Neuron (in vitro differentiated cells): ENCODE results near the gene CD247.

Experiments used
- H2AFZ ChIP-seq: one replicate; pipeline ENCODE4 v1.6.1; 2013; ENCODE audit warnings: low read depth, mild to moderate bottlenecking, inconsistent platforms, low read length, moderate library complexity
- H3K27me3 ChIP-seq: one replicate; pipeline ENCODE4 v1.6.1; 2013; ENCODE audit warnings: low read length; ENCODE audit not compliant: insufficient read depth
- H3K36me3 ChIP-seq: one replicate; pipeline ENCODE4 v1.6.1; 2013; ENCODE audit warnings: low read length; ENCODE audit not compliant: insufficient read depth
- H3K4me1 ChIP-seq: one replicate; pipeline ENCODE4 v1.6.1; 2013; ENCODE audit warnings: low read length; ENCODE audit not compliant: insufficient read depth
- H3K4me3 ChIP-seq: 2 replicates; pipeline ENCODE4 v1.5.1; 2013; ENCODE audit warnings: mild to moderate bottlenecking, low read length, moderate library complexity
- H3K9me3 ChIP-seq: one replicate; pipeline ENCODE4 v1.6.1; 2013; ENCODE audit warnings: low read length

CD247 gene

GRCh38 chr1:167551362-167551761 lies 33.0 kb upstream of the CD247 start:
- no peak overlapping the region for H2AFZ ChIP-seq
- no peak overlapping the region for H3K4me3 ChIP-seq
- H3K27me3 ChIP-seq = no peaks in the 10 kb centered on the region
- H3K4me1 ChIP-seq = peaks cover 15% of the 10 kb centered on the region
- H3K36me3 ChIP-seq = peaks cover 4% of the 10 kb centered on the region
- no peaks in the 10 kb centered on the region for H3K9me3 ChIP-seq

- no peak overlapping the region for H3K4me3 ChIP-seq
- H3K4me1 ChIP-seq = peaks cover 11% of the 10 kb centered on the region
- peaks cover 11% of the 10 kb centered on the region for H3K36me3 ChIP-seq
- no peaks in the 10 kb centered on the region for H3K27me3 ChIP-seq
- no peak overlapping the region for H2AFZ ChIP-seq
- no peaks in the 10 kb centered on the region for H3K9me3 ChIP-seq
These were observed 30.0 kb upstream of the CD247 start for GRCh38 chr1:167548059-167548932.

GRCh38 chr1:167546935-167547334 lies 28.6 kb upstream of the CD247 start:
- H2AFZ ChIP-seq = no peak overlapping the region
- H3K9me3 ChIP-seq = no peaks in the 10 kb centered on the region
- no peaks in the 10 kb centered on the region for H3K27me3 ChIP-seq
- peaks cover 14% of the 10 kb centered on the region for H3K36me3 ChIP-seq
- H3K4me1 ChIP-seq = peaks cover 7% of the 10 kb centered on the region
- H3K4me3 ChIP-seq = no peak overlapping the region

GRCh38 chr1:167545349-167545748 lies 27.0 kb upstream of the CD247 start:
- no peaks in the 10 kb centered on the region for H3K27me3 ChIP-seq
- H3K36me3 ChIP-seq = peaks cover 14% of the 10 kb centered on the region
- H3K9me3 ChIP-seq = no peaks in the 10 kb centered on the region
- no peaks in the 10 kb centered on the region for H3K4me1 ChIP-seq
- H3K4me3 ChIP-seq = no peak overlapping the region
- no peak overlapping the region for H2AFZ ChIP-seq

GRCh38 chr1:167544447-167545093 lies 26.2 kb upstream of the CD247 start:
- H3K36me3 ChIP-seq = peaks cover 14% of the 10 kb centered on the region
- no peaks in the 10 kb centered on the region for H3K9me3 ChIP-seq
- no peaks in the 10 kb centered on the region for H3K27me3 ChIP-seq
- H3K4me1 ChIP-seq = no peaks in the 10 kb centered on the region
- H2AFZ ChIP-seq = no peak overlapping the region
- H3K4me3 ChIP-seq = no peak overlapping the region

- no peaks in the 10 kb centered on the region for H3K27me3 ChIP-seq
These were observed 25.1 kb upstream of the CD247 start for GRCh38 chr1:167543199-167543990.

GRCh38 chr1:167542109-167543032 lies 24.0 kb upstream of the CD247 start:
- no peaks in the 10 kb centered on the region for H3K27me3 ChIP-seq
- no peaks in the 10 kb centered on the region for H3K4me1 ChIP-seq
- no peak overlapping the region for H2AFZ ChIP-seq
- H3K4me3 ChIP-seq = no peak overlapping the region
- H3K9me3 ChIP-seq = no peaks in the 10 kb centered on the region
- peaks cover 14% of the 10 kb centered on the region for H3K36me3 ChIP-seq

More at GRCh38 chr1:167543199-167543990, 25.1 kb upstream of the CD247 start:
- Histone ChIP-seq H3K9me3 (no peaks in the 10 kb centered on the region), H3K4me3 (no peak overlapping the region), H2AFZ (no peak overlapping the region), H3K36me3 (peaks cover 14% of the 10 kb centered on the region), H3K4me1 (no peaks in the 10 kb centered on the region)

- Histone ChIP-seq H3K27me3 (no peaks in the 10 kb centered on the region), H2AFZ (no peak overlapping the region), H3K4me3 (no peak overlapping the region), H3K4me1 (no peaks in the 10 kb centered on the region), H3K9me3 (no peaks in the 10 kb centered on the region), H3K36me3 (peaks cover 10% of the 10 kb centered on the region)
These were observed 23.3 kb upstream of the CD247 start for GRCh38 chr1:167541610-167542009.

GRCh38 chr1:167541003-167541402 lies 22.7 kb upstream of the CD247 start:
- Histone ChIP-seq H2AFZ (no peak overlapping the region), H3K9me3 (no peaks in the 10 kb centered on the region), H3K4me1 (no peaks in the 10 kb centered on the region), H3K36me3 (peaks cover 10% of the 10 kb centered on the region), H3K4me3 (no peak overlapping the region), H3K27me3 (no peaks in the 10 kb centered on the region)

GRCh38 chr1:167538657-167539056 lies 20.3 kb upstream of the CD247 start:
- peaks cover 3% of the 10 kb centered on the region for H3K36me3 ChIP-seq
- H3K4me1 ChIP-seq = no peaks in the 10 kb centered on the region
- no peaks in the 10 kb centered on the region for H3K27me3 ChIP-seq
- no peak overlapping the region for H2AFZ ChIP-seq
- no peaks in the 10 kb centered on the region for H3K9me3 ChIP-seq
- no peak overlapping the region for H3K4me3 ChIP-seq

GRCh38 chr1:167533851-167534300 lies 15.5 kb upstream of the CD247 start:
- Histone ChIP-seq H3K36me3 (no peaks in the 10 kb centered on the region), H3K4me1 (peaks cover 3% of the 10 kb centered on the region), H2AFZ (no peak overlapping the region), H3K9me3 (no peaks in the 10 kb centered on the region), H3K27me3 (no peaks in the 10 kb centered on the region), H3K4me3 (no peak overlapping the region)
